GM20000 (cell line): ENCODE data around the gene TTLL1.

Experiments
- DNase-seq: peaks from one replicate; pipeline ENCODE4 v3.0.0; 2012; ENCODE audit warnings: low spot score
- CTCF ChIP-seq: IDR thresholded peaks from 2 replicates; pipeline ENCODE4 v1.5.1; 2012; ENCODE audit warnings: mild to moderate bottlenecking, control low read depth; ENCODE audit errors: extremely low read depth, missing control alignments

The TTLL1 gene

GRCh38 chr22:43129426-43130425, 40.5 kb upstream of the TTLL1 start:
- DNase-seq, result no peak
- no peak for TF ChIP-seq CTCF

- peak; percentile 56 for DNase-seq
- TF ChIP-seq CTCF, result no peak
These were observed 39.8 kb upstream of the TTLL1 start for GRCh38 chr22:43128928-43129424.

- TF ChIP-seq CTCF, result no peak
- no peak for DNase-seq
These were observed 38.9 kb upstream of the TTLL1 start for GRCh38 chr22:43128116-43128515.

- DNase-seq, result no peak
- TF ChIP-seq CTCF, result no peak
These were observed 38.1 kb upstream of the TTLL1 start for GRCh38 chr22:43127166-43127908.

GRCh38 chr22:43126501-43127165, 37.4 kb upstream of the TTLL1 start:
- TF ChIP-seq CTCF, result no peak
- no peak for DNase-seq

GRCh38 chr22:43118953-43119458, 29.8 kb upstream of the TTLL1 start:
- peak; percentile 66 for DNase-seq
- TF ChIP-seq CTCF, result no peak
